Nephron (organoid): ENCODE measurements around the gene SALL2.

Source experiments
- H3K27ac Mint-ChIP-seq, 3 experiments: 2 replicates each; pipeline ENCODE4 v1.8.0; 2020; ENCODE audit warnings: mixed read lengths in 3 of 3, mild to moderate bottlenecking in 2 of 3, moderate library complexity in 1 of 3
- H3K27me3 Mint-ChIP-seq: 2 replicates; pipeline ENCODE4 v1.8.0; 2021; ENCODE audit warnings: low read depth, mild to moderate bottlenecking, moderate library complexity, mixed read lengths
- H3K36me3 Mint-ChIP-seq: 2 replicates; pipeline ENCODE4 v1.8.0; 2020; ENCODE audit warnings: low read depth, mixed read lengths
- H3K4me1 Mint-ChIP-seq: 2 replicates; pipeline ENCODE4 v1.8.0; 2020; ENCODE audit warnings: mixed read lengths
- H3K4me3 Mint-ChIP-seq, 3 experiments: 2 replicates each; pipeline ENCODE4 v1.8.0; 2020; ENCODE audit warnings: mild to moderate bottlenecking in 3 of 3, mixed read lengths in 3 of 3, moderate library complexity in 2 of 3
- H3K9me3 Mint-ChIP-seq: 2 replicates; pipeline ENCODE4 v1.8.0; 2020; ENCODE audit warnings: mixed read lengths
- TF ChIP-seq, protein P1 (sequence below), 3 experiments: fragments of 200-600 bp; sonication (generic); IDR thresholded peaks; one replicate each; pipeline ENCODE4 v1.5.0; 2021; ENCODE audit warnings: antibody characterized with exemption in 3 of 3; ENCODE audit not compliant: unreplicated experiment in 3 of 3

The SALL2 gene

DNA sequence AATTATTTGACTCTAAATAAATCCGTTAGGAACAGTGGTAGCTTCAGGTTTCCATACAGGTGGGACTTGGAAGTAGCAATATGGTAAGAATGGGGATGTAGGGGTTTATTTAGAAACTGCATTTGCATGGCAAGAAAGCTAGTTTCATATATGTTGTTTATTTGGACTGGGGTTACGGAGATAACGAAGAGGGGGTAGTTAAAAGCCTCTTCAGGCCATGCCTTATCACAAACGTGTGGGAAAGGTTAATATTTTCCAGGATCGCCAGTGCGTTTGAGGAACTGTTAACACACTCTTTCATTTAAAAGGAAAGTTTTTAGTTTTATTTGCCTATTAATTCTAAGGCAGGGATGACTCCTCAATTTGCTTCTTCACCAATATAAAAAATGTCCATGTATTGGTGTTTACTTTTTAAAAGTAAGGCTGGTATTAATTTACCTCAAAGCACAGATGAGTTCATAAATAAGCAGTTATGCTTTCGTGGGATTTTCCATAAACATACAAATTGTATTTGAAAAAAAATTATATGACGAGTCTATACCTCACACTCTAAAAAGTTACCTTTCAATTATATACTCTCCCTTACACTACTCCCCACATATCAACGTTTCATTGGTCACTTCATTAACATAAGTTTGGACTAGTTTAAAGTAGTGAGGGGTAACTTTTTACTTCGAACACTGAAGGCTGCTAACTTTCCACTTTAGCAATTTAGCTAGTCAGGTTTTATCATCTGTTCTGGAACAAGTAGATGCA lies 50.2 kb downstream of the SALL2 start:
- TF ChIP-seq, protein P1, sequence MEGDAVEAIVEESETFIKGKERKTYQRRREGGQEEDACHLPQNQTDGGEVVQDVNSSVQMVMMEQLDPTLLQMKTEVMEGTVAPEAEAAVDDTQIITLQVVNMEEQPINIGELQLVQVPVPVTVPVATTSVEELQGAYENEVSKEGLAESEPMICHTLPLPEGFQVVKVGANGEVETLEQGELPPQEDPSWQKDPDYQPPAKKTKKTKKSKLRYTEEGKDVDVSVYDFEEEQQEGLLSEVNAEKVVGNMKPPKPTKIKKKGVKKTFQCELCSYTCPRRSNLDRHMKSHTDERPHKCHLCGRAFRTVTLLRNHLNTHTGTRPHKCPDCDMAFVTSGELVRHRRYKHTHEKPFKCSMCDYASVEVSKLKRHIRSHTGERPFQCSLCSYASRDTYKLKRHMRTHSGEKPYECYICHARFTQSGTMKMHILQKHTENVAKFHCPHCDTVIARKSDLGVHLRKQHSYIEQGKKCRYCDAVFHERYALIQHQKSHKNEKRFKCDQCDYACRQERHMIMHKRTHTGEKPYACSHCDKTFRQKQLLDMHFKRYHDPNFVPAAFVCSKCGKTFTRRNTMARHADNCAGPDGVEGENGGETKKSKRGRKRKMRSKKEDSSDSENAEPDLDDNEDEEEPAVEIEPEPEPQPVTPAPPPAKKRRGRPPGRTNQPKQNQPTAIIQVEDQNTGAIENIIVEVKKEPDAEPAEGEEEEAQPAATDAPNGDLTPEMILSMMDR (IDR thresholded peaks at IDR 0.05; ENCODE audit: unreplicated experiment in 3 of 3): no peak
- Mint-ChIP-seq H3K4me1 (peaks cover 12% of the 10 kb centered on the region), H3K27ac (peak overlapping the region; percentile 75 to 92 (median 89)), H3K27me3 (no peaks in the 10 kb centered on the region), H3K9me3 (no peaks in the 10 kb centered on the region), H3K36me3 (peaks cover 34% of the 10 kb centered on the region), H3K4me3 (peak overlapping the region; percentile 95 to 98 (median 98))
